Mesendoderm (in vitro differentiated cells): ENCODE data around the gene COPE. TPM values are rescaled to one million over a fixed set of nuclear protein-coding genes. Genes with fewer than 3 reads are reported as not detected.

Source experiments
- DNase-seq: peaks from one replicate; pipeline ENCODE4 v3.0.0; 2013
- H2AK5ac ChIP-seq: 2 replicates; pipeline ENCODE4 v1.6.1; 2013; ENCODE audit warnings: low read length, inconsistent platforms
- H2BK120ac ChIP-seq: 2 replicates; pipeline ENCODE4 v1.6.1; 2013; ENCODE audit warnings: low read depth, mild to moderate bottlenecking, low read length, moderate library complexity, mixed read lengths
- H2BK15ac ChIP-seq: replicated peaks from 2 replicates; pipeline ENCODE4 v1.6.1; 2013; ENCODE audit warnings: low read depth, mild to moderate bottlenecking, moderate library complexity
- H2BK5ac ChIP-seq: 2 replicates; pipeline ENCODE4 v1.6.1; 2013; ENCODE audit warnings: low read length, inconsistent platforms
- H3K18ac ChIP-seq: 2 replicates; pipeline ENCODE4 v1.6.1; 2013; ENCODE audit warnings: mild to moderate bottlenecking, low read length, mixed read lengths
- H3K23ac ChIP-seq: one replicate; pipeline ENCODE4 v1.6.1; 2013; ENCODE audit warnings: low read length
- H3K27ac ChIP-seq: 2 replicates; pipeline ENCODE4 v1.5.1; 2013; ENCODE audit warnings: low read depth, mild to moderate bottlenecking, inconsistent platforms, low read length, moderate library complexity
- H3K27me3 ChIP-seq: 2 replicates; pipeline ENCODE4 v1.6.1; 2013; ENCODE audit warnings: low read length, control low read depth, mild to moderate bottlenecking, inconsistent platforms; ENCODE audit not compliant: insufficient read depth, poor library complexity
- H3K36me3 ChIP-seq: 2 replicates; pipeline ENCODE4 v1.6.1; 2013; ENCODE audit warnings: low read length, inconsistent platforms; ENCODE audit not compliant: control insufficient read depth, insufficient read depth
- H3K4ac ChIP-seq: one replicate; pipeline ENCODE4 v1.6.1; 2013; ENCODE audit warnings: low read depth, mild to moderate bottlenecking, low read length, moderate library complexity
- H3K4me1 ChIP-seq: 2 replicates; pipeline ENCODE4 v1.6.1; 2013; ENCODE audit warnings: low read depth, low read length, inconsistent platforms; ENCODE audit not compliant: control insufficient read depth
- H3K4me2 ChIP-seq: 2 replicates; pipeline ENCODE4 v1.6.1; 2013; ENCODE audit warnings: low read length
- H3K4me3 ChIP-seq: 2 replicates; pipeline ENCODE4 v1.5.1; 2013; ENCODE audit warnings: mild to moderate bottlenecking, low read length
- H3K56ac ChIP-seq: one replicate; pipeline ENCODE4 v1.6.1; 2013; ENCODE audit warnings: low read length
- H3K79me1 ChIP-seq: 2 replicates; pipeline ENCODE4 v1.6.1; 2013; ENCODE audit warnings: low read length, inconsistent platforms
- H3K79me2 ChIP-seq: 2 replicates; pipeline ENCODE4 v1.6.1; 2013; ENCODE audit warnings: mild to moderate bottlenecking, low read length; ENCODE audit not compliant: control insufficient read depth, insufficient read depth
- H3K9ac ChIP-seq: 2 replicates; pipeline ENCODE4 v1.6.1; 2013; ENCODE audit warnings: low read length, inconsistent platforms
- H4K5ac ChIP-seq: one replicate; pipeline ENCODE4 v1.6.1; 2013; ENCODE audit warnings: low read length
- H4K8ac ChIP-seq: one replicate; pipeline ENCODE4 v1.6.1; 2013; ENCODE audit warnings: low read depth, mild to moderate bottlenecking, control low read depth, low read length, moderate library complexity
- WGBS: extraction: QIAGEN DNeasy Blood & Tissue Kit; methylation state at CpG from one replicate; pipeline ENCODE4 v1.1.7; 2013; ENCODE audit warnings: low lambda C conversion rate, missing lambda C conversion rate; ENCODE audit not compliant: insufficient coverage; ENCODE audit errors: extremely low coverage; 5-methylcytosine and 5-hydroxymethylcytosine counted together
- polyA plus RNA-seq, 2 experiments: library from polyadenylated mRNA; stranded (reverse); fragments of 200-250 nt; gene quantifications; one replicate each; pipeline ENCODE4 v1.2.3, GENCODE V29; 2013

The COPE gene
- 150 TPM for polyA plus RNA-seq (2013, experiment 1 of 2)
- 147 TPM for polyA plus RNA-seq (2013, experiment 2 of 2)

DNA sequence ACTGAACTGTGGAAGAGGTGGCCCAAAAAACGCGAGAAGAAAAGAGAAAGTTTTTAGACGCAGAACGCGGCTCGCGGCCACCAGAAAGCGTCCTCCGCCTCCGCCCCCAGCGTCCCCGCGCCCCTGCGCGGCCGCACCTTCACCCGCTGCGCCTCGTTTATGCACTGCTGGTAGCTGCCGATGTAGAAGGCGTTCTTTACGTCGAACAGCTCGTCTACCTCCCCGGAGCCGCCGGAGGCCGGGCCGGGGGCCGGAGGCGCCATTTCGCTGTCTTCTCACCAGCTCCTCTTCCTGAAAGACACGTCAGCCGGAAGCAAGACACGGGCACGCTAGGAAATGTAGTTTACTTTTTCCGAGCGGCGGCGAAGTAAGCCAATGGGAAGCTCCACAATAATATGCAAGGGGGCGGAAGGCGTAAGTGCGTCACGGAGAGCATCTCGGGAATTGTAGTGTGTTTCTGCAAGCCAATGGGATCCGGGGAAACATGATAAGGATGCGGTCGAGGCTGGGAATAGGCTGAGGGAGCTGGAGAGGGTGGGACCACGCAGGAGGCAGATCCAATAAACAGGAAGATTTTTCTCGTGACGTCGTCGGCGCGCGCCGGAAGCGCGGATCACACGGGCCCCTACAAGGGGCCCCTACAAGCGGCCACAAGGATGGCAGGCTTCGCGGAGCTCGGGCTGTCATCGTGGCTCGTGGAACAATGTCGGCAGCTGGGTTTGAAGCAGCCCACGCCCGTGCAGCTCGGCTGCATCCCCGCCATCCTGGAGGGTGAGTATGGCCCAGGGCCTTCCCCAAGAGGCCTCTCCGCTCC, at the start of gene COPE, which contains the start of gene DDX49:
TSS of gene COPE (minus strand) at position 302 of the 814 bp plus-strand sequence. CDS start at position 263, 39 bp downstream.
TSS of gene DDX49 (plus strand) at position 630 of the 814 bp plus-strand sequence. CDS start at position 657, 27 bp downstream.
- Histone ChIP-seq H3K27me3 (no peaks in the 10 kb centered on the region), H4K5ac (no peak within 1 kb of the TSS), H2BK15ac (no peak within 1 kb of the TSS), H2AK5ac (peak within 1 kb of the TSS; percentile 14), H3K4me2 (peak within 1 kb of the TSS; percentile 75), H4K8ac (peak within 1 kb of the TSS; percentile 30), H3K4me3 (peak within 1 kb of the TSS; percentile 96), H3K4ac (no peak within 1 kb of the TSS), H3K18ac (no peak within 1 kb of the TSS), H3K4me1 (peaks cover 1% of the 10 kb centered on the region), H3K79me1 (peaks cover 21% of the 10 kb centered on the region), H3K9ac (peak within 1 kb of the TSS; percentile 94), H3K36me3 (peaks cover 4% of the 10 kb centered on the region), H3K56ac (peak within 1 kb of the TSS; percentile 95), H3K23ac (peak within 1 kb of the TSS; percentile 74), H2BK5ac (no peak within 1 kb of the TSS), H3K27ac (no peak within 1 kb of the TSS), H2BK120ac (no peak within 1 kb of the TSS), H3K79me2 (peaks cover 24% of the 10 kb centered on the region)
- DNase-seq, result peak; percentile 100
- WGBS, result no CpG with 5 or more reads among the region's 72 CpGs

DNA sequence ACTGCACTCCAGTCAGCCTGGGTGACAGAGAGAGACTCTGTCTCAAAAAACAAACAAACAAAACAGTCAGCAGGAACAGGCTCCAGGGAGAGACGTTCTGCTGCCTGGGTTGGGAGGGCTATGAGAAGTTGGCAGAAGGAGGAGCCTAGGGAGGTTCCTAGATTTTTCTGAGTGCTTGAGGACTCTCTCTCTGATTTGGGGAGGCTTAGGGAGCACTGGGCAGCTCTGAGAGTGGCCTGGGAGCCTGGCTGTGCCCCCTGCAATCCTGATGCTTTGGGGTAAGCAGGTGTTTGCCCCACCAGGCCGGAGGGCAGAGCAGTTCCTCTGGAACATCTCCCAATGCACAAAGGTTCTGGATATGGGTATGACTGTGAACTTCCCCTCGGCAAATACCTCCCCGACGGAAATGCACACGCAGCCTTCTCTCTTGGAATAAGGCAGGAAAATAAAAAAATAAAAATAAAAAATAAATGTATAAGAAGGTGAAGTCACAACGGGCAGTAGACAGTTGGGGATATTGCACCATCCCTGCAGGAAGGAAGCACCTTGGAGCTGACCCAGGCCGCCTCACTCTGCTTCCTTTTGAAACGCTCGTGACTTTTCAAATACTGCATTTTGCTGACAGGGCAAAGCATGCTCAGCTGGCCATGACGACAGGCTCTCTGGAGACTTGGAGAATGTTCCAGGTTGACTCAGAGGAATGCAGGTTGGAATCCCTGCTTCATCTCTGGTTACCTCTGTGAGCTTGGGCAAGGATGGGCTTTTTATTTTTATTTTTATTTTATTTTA, 48.4 kb upstream of the COPE start:
- Histone ChIP-seq H3K4me3 (no peak overlapping the region), H3K79me1 (no peaks in the 10 kb centered on the region), H3K27ac (no peak overlapping the region), H3K36me3 (no peaks in the 10 kb centered on the region), H3K18ac (no peak overlapping the region), H2BK5ac (no peak overlapping the region), H4K5ac (no peak overlapping the region), H3K4me2 (no peak overlapping the region), H3K9ac (no peak overlapping the region), H2BK120ac (no peak overlapping the region), H3K27me3 (no peaks in the 10 kb centered on the region), H2BK15ac (no peak overlapping the region), H3K56ac (no peak overlapping the region), H3K23ac (no peak overlapping the region), H4K8ac (no peak overlapping the region), H2AK5ac (no peak overlapping the region), H3K4me1 (no peaks in the 10 kb centered on the region), H3K79me2 (no peaks in the 10 kb centered on the region), H3K4ac (no peak overlapping the region)
- DNase-seq, result no peak
- no CpG with 5 or more reads among the region's 11 CpGs for WGBS

DNA sequence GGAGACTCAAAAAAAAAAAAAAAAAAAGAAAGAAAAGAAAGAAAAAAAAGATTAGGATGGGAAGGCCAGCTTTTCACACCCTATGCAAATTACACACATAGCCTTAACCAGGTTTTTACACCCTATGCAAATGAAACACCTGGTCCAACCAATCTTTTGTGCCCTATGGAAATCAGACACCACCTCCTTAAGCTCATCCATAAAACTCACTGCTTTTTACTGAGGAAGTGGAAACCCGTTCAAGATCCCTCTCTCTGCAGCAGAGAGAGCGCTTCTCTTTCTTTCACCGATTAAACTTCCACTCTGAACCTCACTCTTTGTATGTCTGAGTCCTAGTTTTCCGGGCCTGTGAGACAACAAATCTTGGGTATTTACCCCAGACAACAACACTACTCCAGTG, 47.1 kb upstream of the COPE start:
- no CpG with 5 or more reads among the region's 4 CpGs for WGBS

DNA sequence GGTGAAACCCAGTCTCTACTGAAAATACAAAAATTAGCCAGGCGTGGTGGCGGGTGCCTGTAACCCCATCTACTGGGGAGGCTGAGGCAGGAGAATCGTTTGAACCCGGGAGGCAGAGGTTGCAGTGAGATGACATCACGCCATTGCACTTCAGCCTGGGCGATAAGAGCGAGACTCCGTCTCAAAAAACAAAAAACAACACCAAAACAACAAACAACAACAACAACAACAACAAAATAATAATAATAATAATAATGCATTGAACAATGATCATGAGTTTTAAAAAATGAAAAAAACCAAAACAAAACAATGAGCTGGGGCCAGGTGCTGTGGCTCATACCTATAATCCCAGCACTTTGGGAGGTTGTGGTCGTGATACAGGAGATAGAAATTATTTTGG, 44.9 kb upstream of the COPE start:
- Histone ChIP-seq H3K4me1 (no peaks in the 10 kb centered on the region), H3K27ac (no peak overlapping the region), H3K4me2 (no peak overlapping the region), H4K5ac (no peak overlapping the region), H3K18ac (no peak overlapping the region), H3K36me3 (no peaks in the 10 kb centered on the region), H3K4me3 (no peak overlapping the region), H3K4ac (no peak overlapping the region), H3K23ac (no peak overlapping the region), H3K27me3 (no peaks in the 10 kb centered on the region), H2BK120ac (no peak overlapping the region), H2AK5ac (no peak overlapping the region), H2BK15ac (no peak overlapping the region), H3K56ac (no peak overlapping the region), H3K9ac (no peak overlapping the region), H3K79me1 (no peaks in the 10 kb centered on the region), H4K8ac (no peak overlapping the region), H2BK5ac (no peak overlapping the region), H3K79me2 (no peaks in the 10 kb centered on the region)
- no peak for DNase-seq
- WGBS, result no CpG with 5 or more reads among the region's 9 CpGs

More for the DNA sequence above, 47.1 kb upstream of the COPE start:
- Histone ChIP-seq H3K4ac (no peak overlapping the region), H3K23ac (no peak overlapping the region), H3K56ac (no peak overlapping the region), H3K9ac (no peak overlapping the region), H2BK15ac (no peak overlapping the region), H3K4me2 (no peak overlapping the region), H3K36me3 (no peaks in the 10 kb centered on the region), H3K79me1 (no peaks in the 10 kb centered on the region), H4K8ac (no peak overlapping the region), H3K4me3 (no peak overlapping the region), H2AK5ac (no peak overlapping the region), H3K79me2 (no peaks in the 10 kb centered on the region), H4K5ac (peak overlapping the region; percentile 71), H3K27ac (no peak overlapping the region), H3K4me1 (no peaks in the 10 kb centered on the region), H3K18ac (no peak overlapping the region), H2BK5ac (no peak overlapping the region), H3K27me3 (no peaks in the 10 kb centered on the region), H2BK120ac (no peak overlapping the region)
- no peak for DNase-seq

DNA sequence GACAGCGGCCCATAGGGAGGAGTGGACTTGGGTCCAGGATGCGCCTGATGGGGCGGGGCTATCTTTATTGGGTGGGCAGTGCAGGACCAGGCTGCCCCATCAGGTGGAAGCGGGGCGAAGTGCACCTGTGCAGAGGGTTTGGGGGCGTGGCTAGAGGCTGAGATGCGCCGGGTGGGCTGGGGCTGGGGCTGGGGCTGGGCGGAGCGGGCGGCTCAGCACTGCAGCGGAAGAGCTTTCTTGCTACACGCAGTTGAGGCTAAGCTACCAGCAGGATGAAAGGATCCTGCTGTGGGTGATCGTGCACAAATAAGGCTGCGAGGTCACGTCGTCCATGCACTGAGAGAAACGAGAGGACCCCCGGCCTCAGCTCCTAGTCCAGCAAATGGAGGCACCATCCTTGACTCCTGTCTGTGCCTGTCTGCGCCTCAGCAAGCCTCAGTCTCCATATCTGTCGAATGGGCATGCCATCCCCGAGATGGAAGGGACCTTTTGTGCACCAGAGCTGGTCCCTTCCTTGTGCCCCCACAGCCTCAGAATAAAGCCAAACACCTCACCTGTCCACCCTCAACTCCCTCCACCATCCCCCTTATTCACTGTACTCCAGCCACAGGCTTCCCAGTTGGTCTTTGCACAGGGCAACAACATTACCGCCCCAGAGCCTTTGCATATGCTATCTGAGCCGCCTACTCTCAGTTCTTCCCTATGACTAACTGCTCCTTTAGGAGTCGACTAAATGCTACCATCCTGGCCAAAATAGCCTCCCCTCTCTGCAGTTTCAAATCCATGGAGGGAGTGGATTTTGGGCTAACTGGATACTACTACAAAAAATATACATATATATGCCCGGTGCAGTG, 42.8 kb upstream of the COPE start:
- no peak overlapping the region for H3K4me2 ChIP-seq
- no peak overlapping the region for H4K5ac ChIP-seq
- peak; percentile 82 for DNase-seq
- H3K36me3 ChIP-seq, result no peaks in the 10 kb centered on the region
- no peak overlapping the region for H2BK5ac ChIP-seq
- H3K27me3 ChIP-seq, result no peaks in the 10 kb centered on the region
- no peak overlapping the region for H3K56ac ChIP-seq
- H3K79me2 ChIP-seq, result no peaks in the 10 kb centered on the region
- no peak overlapping the region for H4K8ac ChIP-seq
- H3K23ac ChIP-seq, result no peak overlapping the region
- H3K18ac ChIP-seq, result no peak overlapping the region
- H3K27ac ChIP-seq, result no peak overlapping the region
- H2BK15ac ChIP-seq, result no peak overlapping the region
- no peak overlapping the region for H3K9ac ChIP-seq
- no peak overlapping the region for H2BK120ac ChIP-seq
- no peak overlapping the region for H2AK5ac ChIP-seq
- H3K4me3 ChIP-seq, result no peak overlapping the region
- no peak overlapping the region for H3K4ac ChIP-seq
- WGBS, result no CpG with 5 or more reads among the region's 26 CpGs
- no peaks in the 10 kb centered on the region for H3K4me1 ChIP-seq
- no peaks in the 10 kb centered on the region for H3K79me1 ChIP-seq
